Measurements from ENCODE around the gene LAMTOR3.
"Not testable (repeated sequence)": the region's sequence is repeated elsewhere in the genome, so short reads cannot be mapped to it uniquely, and the experiment has no call there.

Gene LAMTOR3

GRCh38 chr4:99861120-99861905 lies 32.9 kb downstream of the LAMTOR3 start:
- DNase-seq: peak; percentile 21

- no peak for DNase-seq
These were observed 33.7 kb downstream of the LAMTOR3 start for GRCh38 chr4:99860521-99860920.

- peak; percentile 26 for DNase-seq
These were observed 34.6 kb downstream of the LAMTOR3 start for GRCh38 chr4:99859618-99860017.

- DNase-seq: no peak
These were observed 36.9 kb downstream of the LAMTOR3 start for GRCh38 chr4:99857307-99857706.

GRCh38 chr4:99856166-99856565 lies 38.1 kb downstream of the LAMTOR3 start:
- DNase-seq: no peak

GRCh38 chr4:99855678-99856077 lies 38.5 kb downstream of the LAMTOR3 start:
- DNase-seq: no peak

GRCh38 chr4:99853999-99854398 lies 40.2 kb downstream of the LAMTOR3 start:
- DNase-seq: peak; percentile 36

- no peak for DNase-seq
These were observed 41.0 kb downstream of the LAMTOR3 start for GRCh38 chr4:99853190-99853589.

- DNase-seq: no peak
These were observed 42.0 kb downstream of the LAMTOR3 start for GRCh38 chr4:99852199-99852749.

GRCh38 chr4:99848591-99849001 lies 45.6 kb downstream of the LAMTOR3 start:
- no peak for DNase-seq

GRCh38 chr4:99847362-99847976 lies 46.8 kb downstream of the LAMTOR3 start:
- no peak for DNase-seq

GRCh38 chr4:99846891-99847290 lies 47.3 kb downstream of the LAMTOR3 start:
- DNase-seq: no peak

GRCh38 chr4:99845708-99846469 lies 48.3 kb downstream of the LAMTOR3 start:
- DNase-seq: no peak

GRCh38 chr4:99845179-99845578 lies 49.0 kb downstream of the LAMTOR3 start:
- no peak for DNase-seq

GRCh38 chr4:99844048-99844447 lies 50.2 kb downstream of the LAMTOR3 start:
- no peak for DNase-seq

- DNase-seq: no peak
These were observed 50.8 kb downstream of the LAMTOR3 start for GRCh38 chr4:99843413-99843812.

GRCh38 chr4:99841129-99841528 lies 53.1 kb downstream of the LAMTOR3 start:
- DNase-seq: no peak

- no peak for DNase-seq
These were observed 55.3 kb downstream of the LAMTOR3 start for GRCh38 chr4:99838927-99839326.

- no peak for DNase-seq
These were observed 58.3 kb downstream of the LAMTOR3 start for GRCh38 chr4:99835942-99836341.

- no peak for DNase-seq
These were observed 59.7 kb downstream of the LAMTOR3 start for GRCh38 chr4:99834569-99834968.

GRCh38 chr4:99833756-99834155 lies 60.5 kb downstream of the LAMTOR3 start:
- DNase-seq: no peak

- no peak for DNase-seq
These were observed 61.5 kb downstream of the LAMTOR3 start for GRCh38 chr4:99832758-99833157.

GRCh38 chr4:99832321-99832720 lies 61.9 kb downstream of the LAMTOR3 start:
- no peak for DNase-seq

GRCh38 chr4:99830051-99830450 lies 64.2 kb downstream of the LAMTOR3 start:
- DNase-seq: not testable (repeated sequence)
